NCI-H510A treated with DMSO at 0.1 percent for 48 hours (cell line): ENCODE measurements around the gene CNTF.

Experiments
- DNase-seq: peaks from one replicate; lab custom pipeline; 2025; lab: John Stamatoyannopoulos, UW

CNTF gene

GRCh38 chr11:58641803-58642581 is 19.5 kb downstream of the CNTF start:
- no peak for DNase-seq

GRCh38 chr11:58645854-58646253 is 23.4 kb downstream of the CNTF start:
- DNase-seq: no peak

GRCh38 chr11:58647141-58647699 is 24.8 kb downstream of the CNTF start:
- no peak for DNase-seq

- no peak for DNase-seq
These were observed 25.4 kb downstream of the CNTF start for GRCh38 chr11:58647866-58648265.

GRCh38 chr11:58649623-58650022 is 27.2 kb downstream of the CNTF start:
- no peak for DNase-seq

- DNase-seq: no peak
These were observed 28.0 kb downstream of the CNTF start for GRCh38 chr11:58650496-58650895.

GRCh38 chr11:58652726-58653280 is 30.3 kb downstream of the CNTF start:
- DNase-seq: no peak

GRCh38 chr11:58654079-58654907 is 31.8 kb downstream of the CNTF start:
- DNase-seq: peak; percentile 43

GRCh38 chr11:58654908-58655296 is 32.4 kb downstream of the CNTF start:
- DNase-seq: no peak

GRCh38 chr11:58656348-58656747 is 33.9 kb downstream of the CNTF start:
- DNase-seq: no peak

GRCh38 chr11:58658623-58659022 is 36.2 kb downstream of the CNTF start:
- no peak for DNase-seq

GRCh38 chr11:58659404-58659803 is 36.9 kb downstream of the CNTF start:
- DNase-seq: no peak

GRCh38 chr11:58659910-58660570 is 37.6 kb downstream of the CNTF start:
- no peak for DNase-seq

GRCh38 chr11:58671983-58672633 is 49.6 kb downstream of the CNTF start:
- DNase-seq: no peak

- DNase-seq: no peak
These were observed 52.1 kb downstream of the CNTF start for GRCh38 chr11:58674609-58675008.
